ENCODE measurements around the gene CCSAP.
"Not testable (repeated sequence)": the region's sequence is repeated elsewhere in the genome, so short reads cannot be mapped to it uniquely, and the experiment has no call there.

The CCSAP gene

GRCh38 chr1:229342656-229343569 lies at the start of gene CCSAP:
Gene CCSAP, minus strand, starts transcription at chr1:229343047. Its CDS starts 582 bp downstream, at chr1:229342465.
- peak in 2 of 3 experiments; percentile 22 to 23 for DNase-seq (ENCODE audit: low read depth in 2 of 3, low spot score in 2 of 3)

GRCh38 chr1:229390130-229390529 lies 47.3 kb upstream of the CCSAP start:
- DNase-seq (ENCODE audit: low read depth in 2 of 3, low spot score in 2 of 3) = no peak

GRCh38 chr1:229388897-229389580 lies 46.2 kb upstream of the CCSAP start:
- DNase-seq (ENCODE audit: low read depth in 2 of 3, low spot score in 2 of 3) = no peak

DNA sequence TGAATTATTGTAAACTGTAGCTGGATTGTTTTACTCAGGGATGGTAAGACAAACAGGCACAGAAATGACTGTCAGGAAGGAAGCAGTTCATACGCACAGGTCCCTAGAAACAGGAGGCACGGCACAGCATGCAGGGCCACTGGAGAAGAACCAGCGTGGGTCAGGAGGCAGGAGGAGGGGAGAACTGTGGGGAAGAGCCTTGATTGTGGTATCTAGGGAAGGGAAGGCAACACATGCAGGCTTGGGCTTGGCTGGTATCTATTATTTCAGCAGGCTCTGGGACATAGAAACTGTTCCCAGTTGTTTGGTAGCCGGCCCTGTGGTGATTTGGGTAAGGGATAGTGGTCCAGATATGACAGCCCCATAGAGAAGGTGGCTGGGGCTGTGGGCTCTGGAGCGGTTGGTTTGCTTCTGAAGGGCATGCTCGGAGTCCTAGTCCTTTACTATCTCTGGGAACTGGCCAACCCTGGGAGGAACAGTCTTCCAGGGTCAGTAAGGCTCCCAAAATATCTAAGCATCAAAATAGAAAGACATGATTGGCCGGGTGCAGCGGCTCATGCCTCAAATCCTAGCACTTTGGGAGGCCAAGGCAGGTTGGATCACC lies 43.1 kb upstream of the CCSAP start:
- DNase-seq (ENCODE audit: low read depth in 2 of 3, low spot score in 2 of 3) = no peak

- no peak for DNase-seq (ENCODE audit: low read depth in 2 of 3, low spot score in 2 of 3)
These were observed 42.0 kb upstream of the CCSAP start for GRCh38 chr1:229384822-229385221.

- no peak for DNase-seq (ENCODE audit: low read depth in 2 of 3, low spot score in 2 of 3)
These were observed 41.1 kb upstream of the CCSAP start for GRCh38 chr1:229383961-229384360.

DNA sequence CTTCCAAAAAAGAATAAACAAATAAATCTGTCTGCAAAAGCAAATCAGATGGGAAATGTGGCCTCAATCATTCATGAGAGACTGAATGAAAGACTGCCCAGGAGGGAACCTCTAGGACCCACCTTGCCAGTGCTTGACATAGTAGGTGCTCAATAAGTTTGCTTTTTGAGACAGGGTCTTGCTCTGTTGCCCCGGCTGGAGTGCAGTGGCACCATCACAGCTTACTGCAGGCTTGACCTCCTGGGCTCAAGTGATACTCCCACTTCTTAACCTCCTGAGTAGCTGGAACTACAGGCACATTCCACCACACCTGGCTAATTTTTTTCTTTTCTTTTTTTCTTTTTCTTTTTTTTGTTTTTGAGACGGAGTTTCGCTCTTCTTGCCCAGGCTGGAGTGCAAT lies 40.3 kb upstream of the CCSAP start:
- no peak for DNase-seq (ENCODE audit: low read depth in 2 of 3, low spot score in 2 of 3)

DNA sequence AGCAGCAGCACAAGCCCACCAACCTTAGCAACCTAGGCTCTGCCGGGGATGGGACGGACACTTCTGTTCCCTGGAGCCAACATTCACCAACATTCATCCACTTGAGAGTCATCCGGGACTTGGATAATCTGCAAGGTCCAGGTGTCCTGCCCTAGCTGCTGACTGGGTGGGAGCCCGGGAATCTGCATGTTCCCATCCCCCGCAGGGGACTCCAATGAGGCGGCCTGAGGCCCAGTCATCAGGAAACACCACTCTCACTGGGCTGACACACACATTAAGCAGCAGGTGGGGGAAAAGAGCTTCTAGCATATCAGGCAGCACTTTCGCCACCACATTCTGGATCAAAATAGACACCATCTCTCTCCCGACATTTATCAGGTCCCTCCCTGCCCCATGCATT lies 38.4 kb upstream of the CCSAP start:
- no peak for DNase-seq (ENCODE audit: low read depth in 2 of 3, low spot score in 2 of 3)

GRCh38 chr1:229380536-229381160 lies 37.8 kb upstream of the CCSAP start:
- DNase-seq (ENCODE audit: low read depth in 2 of 3, low spot score in 2 of 3) = no peak

- DNase-seq (ENCODE audit: low read depth in 2 of 3, low spot score in 2 of 3) = no peak
These were observed 37.0 kb upstream of the CCSAP start for GRCh38 chr1:229379846-229380245.

DNA sequence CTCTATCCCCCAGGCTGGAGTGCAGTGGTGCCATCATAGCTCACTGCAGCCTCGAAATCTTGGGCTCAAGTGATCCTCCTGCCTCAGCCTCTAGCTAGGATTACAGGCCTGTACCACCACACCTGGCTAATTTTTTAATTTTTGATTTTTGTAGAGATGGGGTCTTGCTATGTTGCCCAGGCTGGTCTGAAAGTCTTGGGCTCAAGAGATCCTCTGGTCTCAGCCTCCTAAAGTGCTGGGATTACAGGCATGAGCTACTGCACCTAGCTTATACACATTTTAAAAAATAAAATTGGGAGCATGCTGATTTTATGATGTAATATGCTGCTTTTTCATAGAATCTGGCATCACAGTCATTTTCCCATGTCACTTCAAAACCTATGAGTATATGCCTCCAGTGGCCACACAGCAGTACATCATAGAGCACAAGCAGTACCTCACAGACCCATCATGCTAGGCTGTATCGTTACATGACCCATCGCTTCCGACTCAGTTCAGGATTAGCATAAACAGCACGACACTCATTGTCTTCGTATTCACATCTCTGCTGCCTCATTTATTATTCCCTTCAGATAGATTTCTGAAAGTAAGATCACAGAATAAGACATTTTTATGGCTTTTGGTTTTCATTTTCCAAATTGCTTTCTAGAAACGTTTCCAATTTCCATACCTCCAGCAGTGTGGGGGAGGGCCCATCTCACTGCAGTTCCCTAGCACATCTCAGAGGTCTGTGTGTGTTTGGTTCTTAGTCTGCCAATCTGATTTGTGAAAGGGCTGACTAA lies 35.9 kb upstream of the CCSAP start:
- no peak for DNase-seq (ENCODE audit: low read depth in 2 of 3, low spot score in 2 of 3)

DNA sequence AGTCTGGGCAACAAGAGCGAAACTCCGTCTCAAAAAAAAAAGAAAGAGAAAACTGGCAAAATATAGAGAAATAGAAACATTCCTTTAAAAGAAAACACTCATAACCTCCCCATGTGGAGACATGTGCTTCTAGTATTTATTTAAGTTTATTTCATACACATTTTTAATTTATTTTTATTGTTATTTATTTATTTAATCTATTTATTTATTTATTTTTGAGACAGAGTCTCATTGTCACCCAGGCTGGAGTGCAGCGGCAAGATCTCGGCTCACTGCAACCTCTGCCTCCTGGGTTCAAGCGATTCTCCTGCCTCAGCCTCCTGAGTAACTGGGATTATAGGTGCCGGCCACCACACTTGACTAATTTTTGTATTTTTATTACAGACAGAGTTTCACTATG lies 35.2 kb upstream of the CCSAP start:
- not testable (repeated sequence) for DNase-seq (ENCODE audit: low read depth in 2 of 3, low spot score in 2 of 3)

GRCh38 chr1:229377429-229377828 lies 34.6 kb upstream of the CCSAP start:
- no peak for DNase-seq (ENCODE audit: low read depth in 2 of 3, low spot score in 2 of 3)

DNA sequence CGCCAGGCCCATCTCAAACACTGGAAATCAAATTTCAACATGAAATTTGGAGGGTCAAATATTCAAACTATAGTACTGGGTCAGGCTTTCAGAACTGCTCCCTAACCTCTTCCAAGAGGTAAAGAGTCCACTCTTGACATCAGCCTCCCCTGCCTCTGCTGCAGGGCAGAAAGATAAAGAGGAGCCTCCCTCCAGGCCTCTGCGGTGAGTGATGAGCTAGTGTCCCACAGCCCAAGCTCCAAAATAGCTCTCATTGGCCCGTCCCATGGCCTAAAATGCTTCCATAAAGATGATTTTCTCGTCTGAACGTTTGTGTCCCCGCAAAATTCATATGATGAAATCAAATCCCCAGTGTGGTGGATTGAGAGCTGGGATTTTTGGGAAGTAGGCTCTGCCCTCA lies 33.7 kb upstream of the CCSAP start:
- DNase-seq (ENCODE audit: low read depth in 2 of 3, low spot score in 2 of 3) = no peak

- no peak for DNase-seq (ENCODE audit: low read depth in 2 of 3, low spot score in 2 of 3)
These were observed 31.6 kb upstream of the CCSAP start for GRCh38 chr1:229374485-229374884.

GRCh38 chr1:229373395-229373794 lies 30.5 kb upstream of the CCSAP start:
- no peak for DNase-seq (ENCODE audit: low read depth in 2 of 3, low spot score in 2 of 3)

DNA sequence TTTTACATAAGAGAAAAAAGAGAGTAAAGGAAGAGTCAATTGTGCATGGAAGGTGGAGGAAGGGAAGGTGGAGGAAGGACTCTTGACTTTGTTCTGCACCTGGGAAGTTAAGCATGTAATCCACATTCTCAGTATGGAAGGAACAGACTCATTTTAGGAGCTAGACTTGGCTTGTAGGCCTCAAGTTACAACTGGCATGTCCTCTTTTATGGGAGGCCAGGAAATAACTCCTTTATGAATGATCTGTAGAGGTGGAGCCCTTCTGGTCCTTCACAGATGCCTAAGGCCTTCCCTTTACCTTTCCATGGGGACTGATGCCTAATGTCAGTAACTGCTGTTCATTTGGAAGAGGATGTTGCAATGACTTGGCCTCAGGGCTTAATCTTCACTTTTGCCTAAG lies 29.4 kb upstream of the CCSAP start:
- no peak for DNase-seq (ENCODE audit: low read depth in 2 of 3, low spot score in 2 of 3)

DNA sequence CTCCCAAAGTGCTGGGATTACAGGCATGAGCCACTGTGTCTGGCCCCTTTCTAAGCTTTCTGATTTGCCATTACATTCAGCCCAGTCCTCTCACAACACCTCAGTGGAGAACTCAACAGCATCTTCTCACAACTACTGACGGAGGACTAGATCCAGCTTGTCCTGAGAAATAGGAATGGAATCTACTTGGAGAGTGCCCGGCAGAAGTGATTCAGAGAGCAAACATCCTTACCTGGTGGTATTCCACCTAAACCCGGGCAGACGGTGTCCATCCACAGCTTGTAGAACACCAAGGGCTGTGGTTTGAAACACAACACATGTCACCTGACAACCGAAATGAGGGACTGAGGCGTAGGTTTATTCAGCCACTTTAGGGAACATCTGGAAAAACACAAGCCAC lies 28.8 kb upstream of the CCSAP start:
- DNase-seq (ENCODE audit: low read depth in 2 of 3, low spot score in 2 of 3) = no peak

GRCh38 chr1:229370601-229371021 lies 27.8 kb upstream of the CCSAP start:
- no peak for DNase-seq (ENCODE audit: low read depth in 2 of 3, low spot score in 2 of 3)

DNA sequence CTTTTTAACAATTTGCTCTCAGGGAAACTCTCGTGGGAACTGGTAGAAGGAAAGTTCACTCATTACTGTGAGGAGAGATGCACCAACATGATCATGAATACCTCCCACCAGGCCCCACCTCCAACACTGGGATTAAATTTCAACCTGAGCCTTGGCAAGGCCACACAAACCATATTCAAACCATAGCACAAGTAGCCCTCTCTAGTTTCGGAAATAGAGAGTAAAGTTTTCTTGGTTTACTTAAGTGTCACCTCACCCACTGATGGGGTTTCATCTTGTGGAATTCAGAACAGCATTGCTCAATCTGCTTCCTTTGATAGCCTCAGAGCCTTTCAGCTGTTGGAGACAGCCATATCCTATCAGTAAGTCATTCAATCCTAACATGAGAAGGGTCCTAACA lies 25.5 kb upstream of the CCSAP start:
- no peak for DNase-seq (ENCODE audit: low read depth in 2 of 3, low spot score in 2 of 3)

GRCh38 chr1:229365569-229365968 lies 22.7 kb upstream of the CCSAP start:
- DNase-seq (ENCODE audit: low read depth in 2 of 3, low spot score in 2 of 3) = no peak

All from activated CD8-positive, alpha-beta memory T cell treated with anti-CD3 and anti-CD28 coated beads for 48 hours (primary cell).